Bronchial epithelial cell (primary cell): ENCODE results near the gene RAB6B. TPM values are rescaled to one million over a fixed set of nuclear protein-coding genes. Genes with fewer than 3 reads are reported as not detected.

Experiments used
- DNase-seq: peaks from one replicate; pipeline ENCODE4 v3.0.0-alpha.2; 2010; ENCODE audit warnings: low read depth
- FAIRE-seq: peaks from 2 replicates; lab custom pipeline; 2011; peaks lifted over from hg19 to GRCh38; lab: Jason Lieb, UNC
- H3K27me3 ChIP-seq: 2 replicates; pipeline ENCODE4 v1.5.1; 2011; ENCODE audit warnings: low read length; ENCODE audit not compliant: control insufficient read depth, insufficient read depth
- H3K36me3 ChIP-seq: 2 replicates; pipeline ENCODE4 v1.5.1; 2011; ENCODE audit warnings: low read length; ENCODE audit not compliant: control insufficient read depth, insufficient read depth
- H3K4me3 ChIP-seq: 2 replicates; pipeline ENCODE4 v1.5.1; 2011; ENCODE audit warnings: mild to moderate bottlenecking, low read depth, low read length, control low read depth
- total RNA-seq: library from RNA; depleted of rRNA; stranded (reverse); fragments of >200 nt; gene quantifications from 2 replicates; pipeline ENCODE4 v1.2.1, GENCODE V29; 2014
- TF ChIP-seq, protein P1 (sequence below): IDR thresholded peaks from 2 replicates; pipeline ENCODE4 v1.5.1; 2011; ENCODE audit warnings: mild to moderate bottlenecking, moderate library complexity, low read length, control low read depth, inconsistent platforms; ENCODE audit not compliant: insufficient read depth, severe bottlenecking

RAB6B gene
- total RNA-seq, 1 donor from 2014 or later: under 0.01 TPM

DNA sequence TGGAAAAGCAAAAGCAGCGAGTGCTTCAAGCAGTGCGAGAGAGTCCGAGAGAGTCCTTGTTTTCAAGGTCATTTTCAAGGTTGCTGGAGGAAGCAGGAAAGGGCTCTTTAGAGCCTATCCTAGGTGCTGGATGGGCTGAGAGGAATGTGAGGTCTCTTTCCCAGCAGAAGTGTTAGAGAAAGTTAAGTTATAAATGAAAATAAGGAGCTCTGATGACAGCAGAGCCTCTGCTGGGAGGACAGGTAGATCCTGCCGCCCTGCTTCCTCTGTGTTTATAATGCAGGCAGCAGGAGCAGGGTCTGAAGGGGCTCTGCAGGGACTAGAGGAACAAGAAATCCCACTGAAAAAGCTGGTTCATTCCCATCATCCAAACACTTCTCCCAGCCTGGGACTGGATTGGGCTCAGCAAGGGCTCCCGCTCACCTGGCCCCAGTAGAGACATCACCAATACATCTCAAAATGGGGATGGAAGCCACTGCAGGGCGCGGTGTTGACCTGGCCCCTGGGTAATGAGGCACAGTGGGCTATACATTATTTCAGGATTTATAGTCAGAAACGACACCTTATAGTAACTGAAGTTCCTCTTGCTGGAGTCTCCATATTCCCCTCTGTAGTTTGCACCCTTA lies 41.5 kb upstream of the RAB6B start:
- Histone ChIP-seq H3K36me3 (no peaks in the 10 kb centered on the region), H3K27me3 (peaks cover 65% of the 10 kb centered on the region), H3K4me3 (no peak overlapping the region)
- DNase-seq (no peak), FAIRE-seq (no peak)
- TF ChIP-seq, protein P1, sequence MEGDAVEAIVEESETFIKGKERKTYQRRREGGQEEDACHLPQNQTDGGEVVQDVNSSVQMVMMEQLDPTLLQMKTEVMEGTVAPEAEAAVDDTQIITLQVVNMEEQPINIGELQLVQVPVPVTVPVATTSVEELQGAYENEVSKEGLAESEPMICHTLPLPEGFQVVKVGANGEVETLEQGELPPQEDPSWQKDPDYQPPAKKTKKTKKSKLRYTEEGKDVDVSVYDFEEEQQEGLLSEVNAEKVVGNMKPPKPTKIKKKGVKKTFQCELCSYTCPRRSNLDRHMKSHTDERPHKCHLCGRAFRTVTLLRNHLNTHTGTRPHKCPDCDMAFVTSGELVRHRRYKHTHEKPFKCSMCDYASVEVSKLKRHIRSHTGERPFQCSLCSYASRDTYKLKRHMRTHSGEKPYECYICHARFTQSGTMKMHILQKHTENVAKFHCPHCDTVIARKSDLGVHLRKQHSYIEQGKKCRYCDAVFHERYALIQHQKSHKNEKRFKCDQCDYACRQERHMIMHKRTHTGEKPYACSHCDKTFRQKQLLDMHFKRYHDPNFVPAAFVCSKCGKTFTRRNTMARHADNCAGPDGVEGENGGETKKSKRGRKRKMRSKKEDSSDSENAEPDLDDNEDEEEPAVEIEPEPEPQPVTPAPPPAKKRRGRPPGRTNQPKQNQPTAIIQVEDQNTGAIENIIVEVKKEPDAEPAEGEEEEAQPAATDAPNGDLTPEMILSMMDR: no peak

DNA sequence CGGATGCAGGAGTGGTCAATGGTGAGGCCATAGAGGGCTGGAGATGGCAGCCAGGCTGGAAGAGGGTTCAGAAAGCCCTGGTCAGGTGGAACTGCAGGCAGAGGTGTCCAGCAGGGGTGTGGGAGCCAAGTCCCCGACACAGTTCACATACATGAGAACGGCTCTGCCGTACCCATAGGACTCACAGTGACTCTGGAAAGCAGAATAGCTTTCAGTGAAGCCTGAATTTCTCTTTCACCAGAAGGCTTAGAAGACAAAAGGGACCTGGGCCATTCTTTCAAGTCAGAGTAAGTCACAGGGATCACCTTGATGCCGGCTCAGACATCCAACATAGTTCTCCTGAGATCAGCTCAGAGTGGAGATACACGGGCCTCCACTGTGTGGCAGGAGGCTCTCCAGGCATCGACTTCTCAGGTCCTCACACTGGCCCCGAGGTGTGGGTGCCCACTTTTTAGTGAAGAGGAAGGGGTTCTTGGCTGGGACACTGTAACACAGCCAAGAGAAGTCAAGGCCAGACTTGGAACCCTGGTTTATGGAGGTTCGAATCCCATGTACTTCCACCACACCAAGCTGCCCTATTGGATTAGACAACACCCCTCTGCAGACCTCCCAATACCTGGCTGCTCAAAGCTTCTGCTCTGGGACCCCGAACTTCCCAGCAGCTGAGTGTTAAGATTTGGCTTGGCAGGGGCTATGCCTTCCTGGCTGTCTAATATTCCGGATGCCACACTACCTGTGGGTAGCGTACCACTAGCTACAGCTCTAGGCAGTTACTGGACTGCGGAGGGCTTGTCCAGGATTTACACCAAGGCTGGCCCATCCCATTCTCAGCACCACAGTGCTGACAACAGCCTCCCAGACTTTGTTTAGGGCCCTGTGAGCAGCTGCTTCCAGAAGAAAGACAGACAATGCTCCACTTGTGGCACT lies 40.4 kb upstream of the RAB6B start:
- H3K27me3 ChIP-seq: peaks cover 60% of the 10 kb centered on the region
- H3K4me3 ChIP-seq: no peak overlapping the region
- DNase-seq (no peak), FAIRE-seq (no peak)
- TF ChIP-seq, protein P1: no peak
- H3K36me3 ChIP-seq: no peaks in the 10 kb centered on the region

GRCh38 chr3:133934996-133935842 lies 39.5 kb upstream of the RAB6B start:
- FAIRE-seq (no peak), DNase-seq (no peak)
- Histone ChIP-seq H3K36me3 (no peaks in the 10 kb centered on the region), H3K27me3 (peaks cover 54% of the 10 kb centered on the region), H3K4me3 (no peak overlapping the region)
- TF ChIP-seq, protein P1: no peak

DNA sequence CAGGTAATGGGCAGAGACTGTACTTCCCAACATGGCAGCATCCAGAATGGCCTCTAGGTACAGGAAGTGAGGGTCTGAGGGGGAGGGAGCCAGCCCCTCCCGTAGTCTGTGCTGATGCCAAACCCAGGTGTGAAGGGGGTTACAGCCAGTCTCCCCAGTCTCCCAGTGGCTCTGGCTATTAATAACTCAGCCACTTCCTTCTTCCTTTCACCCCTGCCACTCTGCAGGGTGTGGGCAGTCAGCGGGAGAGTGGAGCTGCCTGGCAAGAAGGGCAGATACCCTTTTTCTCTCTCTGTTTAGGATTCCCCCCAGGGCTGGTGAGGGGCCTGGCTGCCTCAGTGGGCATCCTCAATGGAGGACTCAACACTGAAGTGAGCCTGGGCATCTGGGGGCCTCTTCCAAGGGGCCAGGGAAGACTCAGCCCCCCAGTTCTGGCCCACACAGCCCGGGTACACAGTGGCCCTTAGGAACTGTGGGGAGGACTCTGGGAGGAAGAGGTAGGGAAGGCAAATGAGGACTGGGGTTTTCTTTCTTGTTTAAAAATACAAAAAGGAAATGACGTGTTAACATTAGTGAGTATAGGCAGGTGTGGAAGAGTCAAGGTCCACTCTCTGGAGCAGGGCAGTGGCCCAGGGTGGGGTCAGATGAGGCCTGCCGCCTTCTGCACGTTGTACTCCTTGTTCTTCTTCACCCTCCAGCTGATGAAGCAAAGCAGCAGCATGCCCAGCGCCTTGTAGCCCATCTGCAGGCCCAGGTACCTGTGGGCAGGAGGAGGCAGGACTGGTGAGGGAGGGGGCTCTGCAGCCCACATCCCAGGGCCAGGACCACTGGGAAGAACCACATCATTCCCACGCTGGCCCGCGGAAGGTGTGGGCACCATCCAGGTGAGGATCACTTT lies 38.6 kb upstream of the RAB6B start:
- TF ChIP-seq, protein P1: no peak
- no peak overlapping the region for H3K4me3 ChIP-seq
- no peak for FAIRE-seq
- H3K36me3 ChIP-seq: no peaks in the 10 kb centered on the region
- DNase-seq: no peak
- H3K27me3 ChIP-seq: peaks cover 51% of the 10 kb centered on the region
